ENCODE results near the gene DIAPH2.

Gene DIAPH2

DNA sequence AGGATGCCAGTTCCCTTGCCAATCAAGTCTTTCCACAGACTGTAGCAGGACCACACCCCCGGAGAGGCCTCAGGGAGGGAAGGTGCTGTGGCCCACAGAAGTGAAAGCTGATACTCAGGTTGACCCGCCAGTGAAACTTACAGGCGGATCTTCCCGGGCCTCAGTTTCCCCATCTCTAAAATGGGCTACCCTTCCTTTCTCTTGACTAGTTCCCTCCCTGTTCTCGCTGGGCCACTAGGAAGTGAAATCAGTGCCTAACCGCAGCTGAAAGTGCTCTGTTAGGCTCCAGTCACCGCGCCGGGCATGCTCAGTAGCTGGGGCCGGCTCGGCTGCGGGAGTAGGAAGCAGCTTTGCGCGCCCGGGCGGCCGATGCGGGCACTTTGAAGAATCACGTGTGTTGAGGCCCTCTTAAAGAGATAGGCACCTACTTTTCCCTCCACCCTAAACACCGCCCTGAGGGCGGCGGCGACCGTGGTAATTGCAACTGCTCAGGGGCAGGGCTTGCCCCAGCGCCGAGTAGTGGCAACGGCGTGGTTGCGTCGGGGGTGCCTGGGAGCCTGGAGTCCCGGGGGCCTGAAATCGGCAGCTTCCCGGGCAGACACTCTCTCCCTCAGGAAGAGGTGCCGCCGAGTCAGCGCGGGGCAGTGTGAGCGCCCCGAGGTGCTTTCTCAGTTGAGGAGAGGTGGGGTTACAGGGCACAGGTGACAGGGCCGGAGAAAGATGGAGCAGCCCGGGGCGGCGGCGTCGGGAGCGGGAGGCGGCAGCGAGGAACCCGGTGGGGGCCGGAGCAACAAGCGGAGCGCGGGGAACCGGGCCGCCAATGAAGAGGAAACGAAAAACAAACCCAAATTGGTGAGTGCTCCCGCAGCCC lies at the start of gene DIAPH2:
TSS of gene DIAPH2 (plus strand) at position 504 of the 871 bp plus-strand sequence.
- TF ChIP-seq, protein P1, sequence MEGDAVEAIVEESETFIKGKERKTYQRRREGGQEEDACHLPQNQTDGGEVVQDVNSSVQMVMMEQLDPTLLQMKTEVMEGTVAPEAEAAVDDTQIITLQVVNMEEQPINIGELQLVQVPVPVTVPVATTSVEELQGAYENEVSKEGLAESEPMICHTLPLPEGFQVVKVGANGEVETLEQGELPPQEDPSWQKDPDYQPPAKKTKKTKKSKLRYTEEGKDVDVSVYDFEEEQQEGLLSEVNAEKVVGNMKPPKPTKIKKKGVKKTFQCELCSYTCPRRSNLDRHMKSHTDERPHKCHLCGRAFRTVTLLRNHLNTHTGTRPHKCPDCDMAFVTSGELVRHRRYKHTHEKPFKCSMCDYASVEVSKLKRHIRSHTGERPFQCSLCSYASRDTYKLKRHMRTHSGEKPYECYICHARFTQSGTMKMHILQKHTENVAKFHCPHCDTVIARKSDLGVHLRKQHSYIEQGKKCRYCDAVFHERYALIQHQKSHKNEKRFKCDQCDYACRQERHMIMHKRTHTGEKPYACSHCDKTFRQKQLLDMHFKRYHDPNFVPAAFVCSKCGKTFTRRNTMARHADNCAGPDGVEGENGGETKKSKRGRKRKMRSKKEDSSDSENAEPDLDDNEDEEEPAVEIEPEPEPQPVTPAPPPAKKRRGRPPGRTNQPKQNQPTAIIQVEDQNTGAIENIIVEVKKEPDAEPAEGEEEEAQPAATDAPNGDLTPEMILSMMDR (conservative IDR thresholded peaks at IDR 0.05; ENCODE audit: low read depth), result no peak
- H3K27ac ChIP-seq, result peak within 1 kb of the TSS; percentile 70
- ChIA-PET POLR2A (ENCODE audit: low non-redundant PET) (no interaction called here), CTCF (no interaction called here)
- DNase-seq (ENCODE audit: low spot score), result peak; percentile 42

DNA sequence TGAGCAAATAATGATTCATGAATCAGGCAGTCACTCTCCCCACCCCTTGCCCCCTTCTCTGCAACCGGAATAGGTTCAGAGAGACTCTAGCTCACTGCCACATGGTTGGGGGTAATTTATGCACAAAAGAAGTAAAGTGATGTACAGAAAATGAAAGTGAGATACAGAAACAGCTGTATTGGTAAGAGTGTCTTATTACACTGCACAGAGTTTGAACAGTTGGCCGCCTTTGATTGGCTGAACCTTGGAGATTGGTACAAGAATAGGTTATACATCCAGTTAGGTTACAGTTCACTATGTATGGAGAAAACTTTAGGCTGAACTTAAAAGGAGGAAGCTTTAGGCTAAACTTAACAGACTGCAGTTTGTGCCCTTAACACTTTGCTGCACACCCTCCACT lies 34.6 kb upstream of the DIAPH2 start:
- POLR2A ChIA-PET (ENCODE audit: low non-redundant PET), result no interaction called here

GRCh38 chrX:96655947-96656623 lies 28.6 kb upstream of the DIAPH2 start:
- TF ChIP-seq, protein P1 (conservative IDR thresholded peaks at IDR 0.05; ENCODE audit: low read depth), result no peak
- POLR2A ChIA-PET (ENCODE audit: low non-redundant PET), result no interaction called here
- no peak overlapping the region for H3K27ac ChIP-seq
- no peak for DNase-seq (ENCODE audit: low spot score)
- CTCF ChIA-PET, result interaction anchor here (0.8 kb wide), 1 partner anchor 17 kb away, joined by 3 read pairs; no protein-coding TSS in a partner anchor

More for the DNA sequence above, 34.6 kb upstream of the DIAPH2 start:
- CTCF ChIA-PET, result no interaction called here
- DNase-seq (ENCODE audit: low spot score), result no peak
- TF ChIP-seq, protein P1 (conservative IDR thresholded peaks at IDR 0.05; ENCODE audit: low read depth), result no peak
- no peak overlapping the region for H3K27ac ChIP-seq

DNA sequence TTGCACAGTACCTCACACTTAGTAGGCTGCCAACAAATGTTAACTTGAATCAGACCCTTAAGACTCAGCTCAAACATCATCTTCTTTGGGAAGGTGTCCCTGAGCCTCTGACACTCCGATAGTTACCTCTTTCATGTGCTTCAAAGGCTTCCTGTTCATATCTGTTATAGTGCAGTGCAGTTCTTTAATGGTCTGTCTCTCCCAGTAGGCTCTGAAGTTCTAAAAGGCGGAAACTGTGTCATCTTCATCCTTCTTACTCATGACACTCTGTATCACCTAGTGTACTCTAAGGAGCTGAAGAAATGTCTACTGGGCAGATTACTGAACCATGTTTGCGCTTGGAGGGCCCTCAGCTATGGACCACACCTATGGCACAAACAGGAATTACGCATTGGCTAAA lies 2.1 kb upstream of the DIAPH2 start:
- ChIA-PET CTCF (no interaction called here), POLR2A (ENCODE audit: low non-redundant PET) (no interaction called here)
- TF ChIP-seq, protein P1 (conservative IDR thresholded peaks at IDR 0.05; ENCODE audit: low read depth), result no peak
- no peak for DNase-seq (ENCODE audit: low spot score)
- no peak overlapping the region for H3K27ac ChIP-seq

- ChIA-PET CTCF (no interaction called here), POLR2A (ENCODE audit: low non-redundant PET) (no interaction called here)
- no peak overlapping the region; the same call in 1 of the 2 replicates for H3K27ac ChIP-seq
- DNase-seq (ENCODE audit: low spot score), result no peak
- TF ChIP-seq, protein P1 (conservative IDR thresholded peaks at IDR 0.05; ENCODE audit: low read depth), result no peak
These were observed 674 bp upstream of the DIAPH2 start for GRCh38 chrX:96683997-96684338.

GRCh38 chrX:96685210-96686099 lies 813 bp downstream of the DIAPH2 start:
- ChIA-PET POLR2A (ENCODE audit: low non-redundant PET) (no interaction called here), CTCF (no interaction called here)
- H3K27ac ChIP-seq, result peak overlapping the region; percentile 70
- DNase-seq (ENCODE audit: low spot score), result peak; percentile 7
- TF ChIP-seq, protein P1 (conservative IDR thresholded peaks at IDR 0.05; ENCODE audit: low read depth), result no peak
